DND-41 (cell line): ENCODE results near the gene ARHGAP5.

Source experiments
- ATAC-seq: fragments of 200-7000 bp; cut with Tn5 transposase; 3 replicates; pipeline ENCODE4 v1.9.1; 2021; ENCODE audit warnings: low read depth; ENCODE audit not compliant: insufficient read depth
- DNase-seq: peaks from one replicate; pipeline ENCODE4 v3.0.0-alpha.2; 2020
- H2AFZ ChIP-seq: 2 replicates; pipeline ENCODE4 v1.6.0; 2012; ENCODE audit warnings: low read depth, low read length
- H3K27ac ChIP-seq: 2 replicates; pipeline ENCODE4 v1.5.1; 2012; ENCODE audit warnings: low read length, inconsistent platforms
- H3K27me3 ChIP-seq: fragments of 200-600 bp; sonication (generic); 2 replicates; pipeline ENCODE4 v1.6.0; 2012; ENCODE audit warnings: low read length, mild to moderate bottlenecking, inconsistent platforms; ENCODE audit not compliant: insufficient read depth, poor library complexity
- H3K36me3 ChIP-seq: 2 replicates; pipeline ENCODE4 v1.5.1; 2012; ENCODE audit warnings: low read length, inconsistent platforms; ENCODE audit not compliant: insufficient read depth
- H3K4me1 ChIP-seq: 2 replicates; pipeline ENCODE4 v1.5.1; 2012; ENCODE audit warnings: mild to moderate bottlenecking, low read length; ENCODE audit not compliant: insufficient read depth
- H3K4me2 ChIP-seq: 2 replicates; pipeline ENCODE4 v1.6.0; 2012; ENCODE audit warnings: mild to moderate bottlenecking, moderate library complexity, low read length, inconsistent platforms; ENCODE audit not compliant: insufficient read depth
- H3K4me3 ChIP-seq, 2 experiments: fragments of 200-600 bp in 1 of 2; shearing (Covaris generic) in 1 of 2; 2 replicates each; pipeline ENCODE4 v1.5.1; 2012 to 2016; ENCODE audit warnings: inconsistent platforms in 2 of 2, low read length in 2 of 2, mild to moderate bottlenecking in 2 of 2, low read depth in 1 of 2, moderate library complexity in 1 of 2
- H3K79me2 ChIP-seq: 2 replicates; pipeline ENCODE4 v1.6.0; 2012; ENCODE audit warnings: low read length, inconsistent platforms; ENCODE audit not compliant: insufficient read depth
- H3K9ac ChIP-seq: 2 replicates; pipeline ENCODE4 v1.6.0; 2012; ENCODE audit warnings: low read depth, mild to moderate bottlenecking, inconsistent platforms, low read length, moderate library complexity
- H3K9me3 ChIP-seq: 2 replicates; pipeline ENCODE4 v1.5.1; 2012; ENCODE audit warnings: low read length, moderate library complexity, mild to moderate bottlenecking, inconsistent platforms; ENCODE audit not compliant: insufficient read depth, severe bottlenecking
- H4K20me1 ChIP-seq: 2 replicates; pipeline ENCODE4 v1.6.0; 2012; ENCODE audit warnings: low read length; ENCODE audit not compliant: insufficient read depth
- EZH2 ChIP-seq: IDR thresholded peaks from 3 replicates; pipeline ENCODE4 v1.6.1; 2012; ENCODE audit warnings: borderline replicate concordance, low read depth, mild to moderate bottlenecking, moderate library complexity, low read length, inconsistent platforms; ENCODE audit not compliant: severe bottlenecking
- TF ChIP-seq, protein P1 (sequence below): IDR thresholded peaks from 2 replicates; pipeline ENCODE4 v1.5.1; 2012; ENCODE audit warnings: borderline replicate concordance, low read length, moderate library complexity, mild to moderate bottlenecking; ENCODE audit not compliant: poor library complexity, severe bottlenecking; ENCODE audit errors: extremely low read depth

Gene ARHGAP5

DNA sequence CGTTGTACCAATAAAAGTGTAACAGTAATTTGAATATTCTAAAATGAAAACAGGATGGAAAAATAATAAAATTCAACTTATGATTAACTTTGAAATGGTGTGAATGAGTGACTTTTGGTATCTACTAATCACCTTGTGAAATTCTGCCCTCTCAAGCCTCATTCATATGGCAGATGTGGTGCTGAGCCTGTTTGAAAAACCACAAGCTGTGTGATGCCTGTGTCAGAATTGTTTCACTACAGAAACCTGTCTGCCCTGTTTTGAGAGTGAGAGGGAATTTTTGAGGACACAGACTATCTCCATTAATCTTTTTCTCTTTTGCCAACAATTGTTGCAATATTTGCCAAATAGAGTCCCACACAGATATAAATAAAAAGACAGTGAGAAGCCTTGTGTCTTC lies 120.8 kb downstream of the ARHGAP5 start:
- Histone ChIP-seq H3K9me3 (no peaks in the 10 kb centered on the region), H4K20me1 (no peaks in the 10 kb centered on the region), H3K9ac (no peak overlapping the region), H3K4me1 (peaks cover 25% of the 10 kb centered on the region), H3K36me3 (no peaks in the 10 kb centered on the region), H3K27ac (no peak overlapping the region), H3K27me3 (peaks cover 32% of the 10 kb centered on the region), H2AFZ (no peak overlapping the region), H3K79me2 (no peaks in the 10 kb centered on the region), H3K4me2 (no peak overlapping the region), H3K4me3 (no peak overlapping the region)
- DNase-seq = no peak
- no peak for ATAC-seq
- TF ChIP-seq, protein P1, sequence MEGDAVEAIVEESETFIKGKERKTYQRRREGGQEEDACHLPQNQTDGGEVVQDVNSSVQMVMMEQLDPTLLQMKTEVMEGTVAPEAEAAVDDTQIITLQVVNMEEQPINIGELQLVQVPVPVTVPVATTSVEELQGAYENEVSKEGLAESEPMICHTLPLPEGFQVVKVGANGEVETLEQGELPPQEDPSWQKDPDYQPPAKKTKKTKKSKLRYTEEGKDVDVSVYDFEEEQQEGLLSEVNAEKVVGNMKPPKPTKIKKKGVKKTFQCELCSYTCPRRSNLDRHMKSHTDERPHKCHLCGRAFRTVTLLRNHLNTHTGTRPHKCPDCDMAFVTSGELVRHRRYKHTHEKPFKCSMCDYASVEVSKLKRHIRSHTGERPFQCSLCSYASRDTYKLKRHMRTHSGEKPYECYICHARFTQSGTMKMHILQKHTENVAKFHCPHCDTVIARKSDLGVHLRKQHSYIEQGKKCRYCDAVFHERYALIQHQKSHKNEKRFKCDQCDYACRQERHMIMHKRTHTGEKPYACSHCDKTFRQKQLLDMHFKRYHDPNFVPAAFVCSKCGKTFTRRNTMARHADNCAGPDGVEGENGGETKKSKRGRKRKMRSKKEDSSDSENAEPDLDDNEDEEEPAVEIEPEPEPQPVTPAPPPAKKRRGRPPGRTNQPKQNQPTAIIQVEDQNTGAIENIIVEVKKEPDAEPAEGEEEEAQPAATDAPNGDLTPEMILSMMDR = no peak
- TF ChIP-seq EZH2 = no peak

DNA sequence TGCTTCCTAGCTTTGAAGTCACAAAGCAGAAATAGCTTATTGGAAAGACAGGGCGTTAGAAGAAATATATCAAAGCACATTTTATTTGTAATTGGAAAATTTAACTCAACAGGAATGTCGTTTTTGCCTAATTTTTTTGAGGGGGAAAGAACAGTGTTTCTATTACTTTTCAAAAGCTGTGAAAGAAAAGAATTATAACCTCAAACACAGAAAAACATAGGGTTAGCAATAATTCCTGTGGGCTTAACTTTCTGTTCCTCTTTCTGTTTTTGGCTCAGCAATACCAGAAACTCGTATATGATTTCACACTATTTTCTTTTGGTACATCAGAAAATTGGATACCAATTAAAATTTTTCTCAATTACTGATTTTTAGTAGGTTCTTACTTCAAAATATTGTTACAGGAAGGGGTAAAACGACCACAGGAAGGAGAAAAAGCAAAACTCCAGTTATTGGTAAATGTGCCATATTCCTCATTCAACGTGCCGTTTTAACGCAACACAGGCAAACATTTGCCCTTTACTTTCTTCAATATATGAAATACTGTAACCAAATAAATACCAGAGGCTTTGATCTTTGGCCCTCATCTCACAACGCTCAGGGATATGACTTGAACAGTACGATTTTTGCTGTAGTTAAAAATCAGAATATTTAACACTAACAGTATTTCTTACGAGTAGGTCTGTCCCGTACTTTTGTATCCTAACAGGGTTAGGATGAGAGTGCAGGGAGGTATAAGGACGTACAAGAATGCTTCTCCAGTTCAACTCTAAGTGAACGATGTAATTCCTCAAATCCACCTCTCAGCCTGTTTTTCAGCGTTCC lies 123.5 kb downstream of the ARHGAP5 start:
- Histone ChIP-seq H3K27me3 (peaks cover 45% of the 10 kb centered on the region), H4K20me1 (no peaks in the 10 kb centered on the region), H3K27ac (no peak overlapping the region), H3K4me2 (peak overlapping the region; percentile 86), H3K9me3 (no peaks in the 10 kb centered on the region), H3K36me3 (no peaks in the 10 kb centered on the region), H3K4me3 (peak overlapping the region; percentile 32 to 63; a peak in 3 of 4 replicates), H3K4me1 (peaks cover 37% of the 10 kb centered on the region), H2AFZ (peak overlapping the region; percentile 70), H3K79me2 (no peaks in the 10 kb centered on the region), H3K9ac (no peak overlapping the region)
- DNase-seq (no peak), ATAC-seq (0 out of 3 replicates have a peak, but pooled peaks have one; percentile 1)
- TF ChIP-seq EZH2 = no peak
- TF ChIP-seq, protein P1 = no peak

DNA sequence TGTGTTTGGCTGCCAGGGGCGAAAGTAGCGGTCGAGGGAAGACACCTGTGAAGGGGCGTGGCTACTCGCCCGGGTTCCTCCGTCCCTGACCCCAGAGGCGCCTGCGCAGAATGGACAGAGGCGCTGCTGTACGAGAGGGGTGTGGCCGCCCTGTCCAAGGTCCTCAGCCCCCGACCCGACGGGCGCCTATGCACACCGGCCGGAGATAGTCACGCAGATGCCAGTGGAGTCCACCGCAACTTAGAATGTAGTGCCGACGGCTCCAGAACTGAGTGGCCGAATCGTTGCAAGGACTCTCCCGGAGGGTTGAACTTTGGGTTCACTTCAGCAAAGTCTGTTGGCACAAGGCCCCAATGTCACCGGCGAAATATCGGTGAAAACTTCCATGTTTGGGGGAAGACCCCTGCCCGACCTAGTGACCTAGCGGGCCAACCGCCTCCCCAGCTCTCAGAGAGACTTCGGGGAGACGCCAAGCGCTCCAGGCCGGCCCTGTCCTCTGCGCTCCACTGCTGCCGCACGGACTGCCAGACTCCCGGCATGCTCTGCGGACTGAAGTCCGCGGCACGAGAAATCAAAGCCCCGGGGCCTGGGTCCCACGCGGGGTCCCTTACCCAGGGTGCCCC lies 124.2 kb downstream of the ARHGAP5 start:
- Histone ChIP-seq H3K27ac (no peak overlapping the region), H3K9ac (peak overlapping the region; percentile 37), H3K79me2 (no peaks in the 10 kb centered on the region), H3K9me3 (no peaks in the 10 kb centered on the region), H2AFZ (peak overlapping the region; percentile 70), H3K4me3 (peak overlapping the region; percentile 32 to 63; a peak in 3 of 4 replicates), H3K4me1 (peaks cover 37% of the 10 kb centered on the region), H4K20me1 (no peaks in the 10 kb centered on the region), H3K36me3 (no peaks in the 10 kb centered on the region), H3K27me3 (peaks cover 45% of the 10 kb centered on the region), H3K4me2 (peak overlapping the region; percentile 86)
- DNase-seq = peak; percentile 51
- peak; percentile 68 for TF ChIP-seq EZH2
- TF ChIP-seq, protein P1 = no peak
- ATAC-seq = peak; percentile 41
